Cerebellar cortex (tissue), 1 donor: Measurements from ENCODE around the gene GAS6.
"Not testable (repeated sequence)": the region's sequence is repeated elsewhere in the genome, so short reads cannot be mapped to it uniquely, and the experiment has no call there.

Experiments used
- DNase-seq: peaks from one replicate; pipeline ENCODE4 v3.0.0-alpha.2; 2015; ENCODE audit warnings: low spot score

Gene GAS6

GRCh38 chr13:113806104-113806471, 57.8 kb downstream of the GAS6 start:
- no peak for DNase-seq

DNA sequence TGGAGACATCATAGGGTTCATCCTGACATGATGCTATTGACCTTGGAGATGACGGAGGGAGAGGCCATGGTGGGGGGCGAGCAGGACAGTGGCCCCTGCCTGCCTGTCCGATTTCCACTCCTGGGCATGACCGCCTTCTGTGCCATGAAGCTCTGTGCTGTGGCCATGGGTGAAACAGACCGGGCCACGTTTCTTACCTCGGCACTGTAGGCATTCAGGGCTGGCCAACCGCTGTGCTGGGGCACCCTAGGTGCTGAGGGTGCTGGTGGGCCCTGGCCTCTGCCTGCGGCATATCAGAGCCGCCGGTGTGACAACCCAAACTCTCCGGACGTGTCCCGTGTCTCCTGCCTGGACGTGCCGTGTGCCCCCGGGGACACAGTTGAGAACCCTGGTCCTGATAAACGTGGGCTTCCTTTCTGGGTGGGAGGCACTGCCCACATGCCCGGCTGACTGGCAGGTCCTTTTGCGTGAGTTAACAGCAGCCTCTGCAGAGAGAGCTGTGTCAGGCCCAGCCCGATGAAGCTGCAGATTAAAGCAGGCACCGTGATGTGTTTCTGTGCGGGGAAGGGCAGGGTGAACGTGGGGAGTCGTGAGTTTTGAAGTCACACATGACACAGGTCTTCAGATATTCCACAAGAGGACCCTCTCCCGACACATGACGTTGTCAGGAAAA, 58.3 kb downstream of the GAS6 start:
- no peak for DNase-seq

DNA sequence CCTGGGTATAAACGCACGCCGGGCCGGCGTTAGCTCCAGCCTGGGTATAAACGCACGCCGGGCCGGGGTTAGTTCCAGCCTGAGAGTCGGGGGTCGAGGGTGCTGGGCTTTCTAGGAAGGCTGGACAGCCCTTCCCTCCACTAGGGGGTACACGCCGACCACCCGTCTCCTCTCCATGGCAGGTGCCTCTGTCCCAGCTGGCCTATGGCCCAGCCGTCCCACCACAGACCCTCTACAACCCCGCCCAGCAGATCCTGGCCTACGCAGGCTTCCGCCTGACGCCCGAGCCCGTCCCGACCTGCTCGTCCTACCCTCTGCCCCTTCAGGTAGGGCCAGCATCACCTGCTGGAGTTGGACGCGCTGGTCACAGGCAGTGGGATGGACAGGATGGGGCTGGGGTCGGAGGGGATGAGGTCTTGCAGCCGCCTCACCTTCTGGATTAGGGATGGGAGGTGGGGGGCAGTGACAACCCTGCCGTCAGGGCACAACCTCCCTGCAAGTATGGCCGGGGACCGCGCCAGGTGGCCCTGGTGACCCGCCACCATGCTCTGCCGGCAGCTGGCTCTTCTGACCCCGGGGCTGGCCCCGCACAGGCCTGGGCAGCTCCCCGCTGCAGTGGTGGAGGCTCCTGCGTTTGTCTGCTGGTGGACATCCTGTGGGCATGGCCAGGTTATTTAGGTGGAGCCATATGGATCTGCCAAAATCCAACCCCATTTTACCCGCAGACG, 59.0 kb downstream of the GAS6 start:
- DNase-seq = no peak

DNA sequence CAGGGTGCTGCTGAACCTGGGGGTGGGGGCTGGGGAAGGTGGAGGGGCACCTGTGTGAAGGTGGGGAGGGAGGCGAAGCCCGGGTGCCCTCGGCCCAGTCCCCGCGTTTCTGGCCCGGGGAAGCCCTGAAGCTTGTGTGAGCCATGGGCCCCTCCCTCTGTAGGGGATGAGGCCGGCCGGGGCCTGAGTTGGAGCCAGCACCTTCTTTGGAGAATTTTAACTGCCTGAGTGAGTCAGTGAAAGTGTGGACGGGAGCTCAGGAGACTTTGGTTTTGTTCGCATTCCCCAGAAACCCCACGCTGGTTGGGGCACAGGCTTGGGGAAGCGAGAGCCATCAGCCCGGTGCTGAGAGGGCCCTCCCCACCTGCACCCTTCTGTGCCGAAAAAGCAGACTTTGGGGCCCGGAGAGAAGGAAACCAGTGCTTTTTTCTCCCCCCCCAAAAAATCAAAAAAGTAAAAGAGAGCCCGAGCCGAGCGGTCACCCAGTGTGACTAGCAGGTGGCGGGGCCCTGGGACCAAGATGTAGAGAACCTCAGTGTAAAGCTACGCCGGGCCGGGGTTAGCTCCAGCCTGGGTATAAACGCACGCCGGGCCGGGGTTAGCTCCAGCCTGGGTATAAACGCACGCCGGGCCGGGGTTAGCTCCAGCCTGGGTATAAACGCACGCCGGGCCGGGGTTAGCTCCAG, 59.7 kb downstream of the GAS6 start:
- no peak for DNase-seq

DNA sequence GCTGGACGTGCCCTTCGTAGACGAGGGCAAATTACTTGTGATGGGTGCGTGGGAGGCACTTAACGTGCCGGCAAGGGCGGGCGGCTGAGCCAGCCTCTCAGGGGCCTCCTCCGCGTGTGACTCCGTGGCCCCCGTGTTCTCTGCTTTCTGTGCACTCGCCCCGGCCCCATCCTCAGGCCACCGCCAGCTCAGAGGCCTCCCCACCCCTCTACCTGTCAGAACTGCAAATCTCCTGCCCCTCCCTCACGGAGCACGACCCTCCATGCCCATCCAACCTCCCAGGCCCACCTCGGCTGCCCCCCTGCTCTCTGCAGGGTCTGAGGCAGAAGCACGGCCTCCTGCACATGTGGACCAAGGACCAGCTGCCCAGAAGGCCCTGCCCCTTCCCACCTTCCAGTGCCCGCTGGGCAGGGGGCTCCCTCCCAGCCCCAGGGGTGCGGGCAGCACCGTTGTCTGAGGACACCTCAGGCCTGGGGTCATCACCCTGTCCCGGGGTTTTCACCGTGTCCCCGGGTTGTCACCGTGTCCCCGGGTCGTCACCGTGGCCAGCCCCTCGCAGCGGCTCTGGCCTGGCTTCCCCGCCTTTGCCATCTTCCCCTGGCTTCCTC, 60.4 kb downstream of the GAS6 start:
- no peak for DNase-seq

- no peak for DNase-seq
These were observed 61.1 kb downstream of the GAS6 start for GRCh38 chr13:113802761-113803160.

DNA sequence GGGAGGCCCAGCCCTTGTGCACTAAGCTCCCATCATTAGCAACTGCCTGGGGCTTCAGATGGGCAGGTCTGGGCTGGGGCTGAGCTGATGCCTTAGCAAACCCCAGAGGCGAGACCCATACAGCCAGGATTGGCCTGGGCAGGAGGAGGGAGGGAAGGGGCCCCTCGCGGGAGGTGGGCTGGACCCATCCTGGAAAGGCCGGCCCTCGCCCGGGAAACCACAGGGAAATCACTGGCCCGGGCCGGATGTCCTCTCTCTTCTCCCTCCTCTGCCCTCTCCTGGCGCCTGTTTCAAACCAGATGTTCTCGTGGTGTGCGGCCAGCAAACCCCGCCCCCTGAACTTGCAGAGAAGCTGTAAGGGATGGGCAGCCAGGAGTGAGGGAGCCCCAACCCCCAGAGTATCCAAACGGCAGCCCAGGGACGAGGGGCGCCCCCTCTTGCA, 61.8 kb downstream of the GAS6 start:
- DNase-seq = no peak

DNA sequence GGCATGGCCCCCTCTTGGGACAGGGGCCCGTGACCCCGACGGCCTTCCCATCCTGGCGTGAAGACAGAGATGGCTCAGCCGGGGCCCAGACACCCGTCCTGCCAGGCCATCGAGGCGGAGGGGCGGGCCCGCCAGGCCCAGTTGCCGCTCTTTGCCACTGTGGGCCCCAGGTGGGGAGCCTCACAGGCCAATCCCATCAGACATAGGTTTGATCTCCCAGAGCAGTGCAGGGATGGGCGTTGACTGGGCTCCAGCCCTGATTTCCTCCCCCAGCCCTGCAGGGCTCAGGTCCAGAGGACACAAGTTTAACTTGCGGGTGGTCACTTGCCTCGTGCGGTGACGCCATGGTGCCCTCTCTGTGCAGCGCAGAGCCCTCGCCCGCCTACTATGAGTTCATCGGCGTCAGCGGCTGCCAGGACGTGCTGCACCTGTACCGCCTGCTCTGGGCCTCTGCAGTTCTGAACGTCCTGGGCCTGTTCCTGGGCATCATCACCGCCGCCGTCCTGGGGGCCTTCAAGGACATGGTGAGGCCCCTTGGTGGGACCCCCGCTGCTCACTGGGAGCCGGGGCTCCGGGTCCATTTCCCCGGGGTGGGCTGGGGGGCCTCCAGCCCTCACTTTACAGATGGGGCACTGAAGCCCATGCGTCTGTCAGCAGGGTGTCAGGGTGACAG, 62.5 kb downstream of the GAS6 start:
- DNase-seq = no peak

- no peak for DNase-seq
These were observed 63.3 kb downstream of the GAS6 start for GRCh38 chr13:113800576-113800926.

GRCh38 chr13:113798200-113798811, 65.6 kb downstream of the GAS6 start:
- DNase-seq = no peak

DNA sequence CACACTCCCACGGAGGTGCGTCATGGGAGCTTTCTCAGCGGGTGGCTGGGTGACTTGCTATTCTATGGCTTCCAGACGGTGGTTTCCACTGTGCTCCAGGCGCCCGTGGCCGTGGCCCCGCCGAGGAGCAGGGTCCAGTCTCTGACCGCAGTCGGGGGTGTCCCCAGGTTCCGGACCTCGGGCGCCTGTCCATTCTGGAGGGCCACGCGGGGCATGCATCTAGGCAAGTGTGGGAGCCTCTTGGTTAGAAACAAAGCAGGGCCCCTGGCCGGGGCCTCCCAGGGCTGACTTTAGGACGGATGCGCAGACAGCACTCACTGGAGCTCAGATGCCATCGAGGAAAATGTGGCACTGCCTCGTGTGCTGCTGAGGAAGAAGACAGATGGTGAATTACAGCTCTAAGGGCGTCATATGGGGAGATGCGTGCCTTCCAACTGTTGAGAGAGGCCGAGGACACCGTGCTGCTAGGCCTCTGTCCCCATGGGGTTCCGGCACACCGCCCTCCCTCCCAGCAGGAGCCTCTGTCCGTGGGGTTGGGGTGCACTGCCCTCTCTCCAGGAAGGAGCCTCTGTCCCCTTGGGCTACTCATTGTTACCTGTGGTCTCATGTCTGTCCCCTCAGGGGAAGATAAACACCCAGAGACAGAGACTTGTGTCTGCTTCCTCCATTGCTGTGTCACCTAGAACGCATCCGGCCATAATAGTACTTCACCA, 66.8 kb downstream of the GAS6 start:
- DNase-seq = no peak

DNA sequence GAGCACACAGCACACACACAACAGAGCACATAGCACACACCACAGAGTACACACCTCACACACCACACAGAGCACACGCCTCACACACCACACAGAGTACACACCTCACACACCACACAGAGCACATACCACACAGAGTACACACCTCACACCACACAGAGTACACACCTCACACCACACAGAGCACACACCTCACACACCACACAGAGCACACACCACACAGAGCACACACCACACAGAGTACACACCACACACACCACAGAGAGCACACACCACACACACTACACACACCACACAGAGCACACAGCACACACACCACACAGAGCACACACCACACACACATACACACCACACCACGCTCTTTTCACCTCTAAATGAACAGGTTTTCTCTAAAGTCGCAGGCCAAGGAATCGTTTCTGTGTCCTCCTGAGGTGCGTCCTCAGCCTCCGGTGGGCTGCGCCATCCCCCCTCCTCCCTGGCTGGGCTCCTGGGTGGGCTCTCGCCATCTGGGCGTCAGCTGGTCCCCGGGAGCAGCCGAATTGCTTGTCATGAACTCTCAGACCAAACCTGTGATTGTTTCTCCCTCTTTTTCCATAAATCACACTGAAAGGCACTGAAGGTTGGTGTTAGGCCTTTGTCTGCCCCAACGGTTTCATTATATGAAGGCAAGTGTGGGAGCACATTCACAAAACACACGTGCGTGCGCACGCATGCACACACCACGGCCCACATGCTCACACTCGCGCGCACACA, 67.5 kb downstream of the GAS6 start:
- DNase-seq = no peak

GRCh38 chr13:113795362-113795761, 68.5 kb downstream of the GAS6 start:
- not testable (repeated sequence) for DNase-seq

- DNase-seq = no peak
These were observed 69.1 kb downstream of the GAS6 start for GRCh38 chr13:113794764-113795173.

DNA sequence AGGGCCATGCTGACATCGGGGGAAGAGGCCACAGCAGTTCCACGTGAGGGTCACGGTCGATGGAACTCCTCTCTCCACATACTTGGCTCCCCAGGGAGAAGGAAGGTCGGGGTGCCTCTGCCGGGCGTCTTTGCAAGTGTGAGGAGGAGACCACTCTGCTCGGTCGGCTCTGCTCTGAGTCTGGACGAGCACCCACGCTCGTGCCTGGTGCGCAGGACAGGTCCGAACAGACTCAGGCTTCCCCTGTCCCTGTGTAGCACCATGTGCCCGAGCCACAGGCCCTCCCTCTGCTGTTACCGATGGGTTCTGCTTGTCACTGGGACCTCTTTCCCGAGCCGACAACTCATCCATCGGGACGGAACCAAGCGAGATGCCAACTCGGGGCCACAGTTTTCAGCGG, 69.8 kb downstream of the GAS6 start:
- DNase-seq = no peak

- DNase-seq = no peak
These were observed 70.2 kb downstream of the GAS6 start for GRCh38 chr13:113793718-113794085.

- DNase-seq = no peak
These were observed 70.8 kb downstream of the GAS6 start for GRCh38 chr13:113792886-113793717.

DNA sequence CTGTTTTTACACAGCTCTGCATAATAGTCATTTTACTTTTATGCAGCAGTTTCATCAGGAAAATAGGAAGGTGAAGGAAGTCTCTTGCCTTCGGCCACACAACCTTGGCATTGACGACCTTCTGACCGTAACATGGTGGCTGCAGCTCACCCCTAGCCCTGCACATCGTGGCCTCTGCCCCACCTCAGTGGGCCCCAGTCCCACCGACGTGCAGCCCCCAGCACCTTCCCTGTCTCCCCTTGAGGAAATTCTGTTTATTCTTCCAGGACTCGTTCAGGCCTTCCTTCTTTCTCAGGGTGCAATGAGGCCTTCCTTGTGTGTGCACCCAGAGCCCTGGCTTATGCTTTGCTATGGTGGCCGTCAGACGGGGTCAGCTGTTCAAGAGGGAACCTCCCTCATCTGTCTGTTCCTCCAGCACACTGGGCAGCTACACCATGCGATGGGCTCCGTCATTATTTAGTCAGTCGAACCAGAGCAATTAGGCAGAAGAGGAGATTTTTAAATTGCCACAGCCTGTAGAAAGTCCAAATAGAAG, 71.6 kb downstream of the GAS6 start:
- DNase-seq = no peak

DNA sequence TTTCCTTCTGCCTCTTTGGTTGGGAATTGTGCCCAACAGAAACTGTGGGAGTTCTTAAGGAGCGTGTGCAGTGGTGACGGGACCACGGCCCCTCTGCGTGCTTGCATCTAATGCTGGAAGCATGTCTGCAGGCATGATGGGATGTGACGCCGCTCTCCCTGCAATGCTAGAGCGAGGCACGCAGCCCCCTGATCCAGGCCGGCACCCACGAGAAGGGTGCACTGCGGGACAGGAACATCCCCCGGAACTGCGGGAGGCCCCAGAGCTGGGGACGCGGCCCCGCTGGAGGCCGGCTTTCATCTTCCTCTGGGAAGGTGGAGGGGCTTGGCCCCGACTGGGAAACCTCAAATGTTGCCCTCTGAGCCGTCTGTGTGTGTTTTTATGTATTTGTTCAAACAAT, 72.1 kb downstream of the GAS6 start:
- DNase-seq = no peak
